ENCODE measurements around the gene PEX3. TPM values are rescaled to one million over a fixed set of nuclear protein-coding genes. Genes with fewer than 3 reads are reported as not detected.

The PEX3 gene
- total RNA-seq, 1 experiment from 2014 or later = 13.5 TPM

GRCh38 chr6:143531720-143532499 lies 81.3 kb downstream of the PEX3 start (continued):
- TF ChIP-seq GTF2I (CRISPR knock-in tag; conservative IDR thresholded peaks at IDR 0.05) = no peak
- TF ChIP-seq, protein P1, sequence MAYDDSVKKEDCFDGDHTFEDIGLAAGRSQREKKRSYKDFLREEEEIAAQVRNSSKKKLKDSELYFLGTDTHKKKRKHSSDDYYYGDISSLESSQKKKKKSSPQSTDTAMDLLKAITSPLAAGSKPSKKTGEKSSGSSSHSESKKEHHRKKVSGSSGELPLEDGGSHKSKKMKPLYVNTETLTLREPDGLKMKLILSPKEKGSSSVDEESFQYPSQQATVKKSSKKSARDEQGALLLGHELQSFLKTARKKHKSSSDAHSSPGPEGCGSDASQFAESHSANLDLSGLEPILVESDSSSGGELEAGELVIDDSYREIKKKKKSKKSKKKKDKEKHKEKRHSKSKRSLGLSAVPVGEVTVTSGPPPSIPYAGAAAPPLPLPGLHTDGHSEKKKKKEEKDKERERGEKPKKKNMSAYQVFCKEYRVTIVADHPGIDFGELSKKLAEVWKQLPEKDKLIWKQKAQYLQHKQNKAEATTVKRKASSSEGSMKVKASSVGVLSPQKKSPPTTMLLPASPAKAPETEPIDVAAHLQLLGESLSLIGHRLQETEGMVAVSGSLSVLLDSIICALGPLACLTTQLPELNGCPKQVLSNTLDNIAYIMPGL (CRISPR knock-in tag; IDR thresholded peaks at IDR 0.05) = no peak
- no peak for TF ChIP-seq FOXJ3 (CRISPR knock-in tag; IDR thresholded peaks at IDR 0.05; ENCODE audit: borderline replicate concordance)
- TF ChIP-seq ZSCAN18 (CRISPR knock-in tag; IDR thresholded peaks at IDR 0.05) = no peak

DNA sequence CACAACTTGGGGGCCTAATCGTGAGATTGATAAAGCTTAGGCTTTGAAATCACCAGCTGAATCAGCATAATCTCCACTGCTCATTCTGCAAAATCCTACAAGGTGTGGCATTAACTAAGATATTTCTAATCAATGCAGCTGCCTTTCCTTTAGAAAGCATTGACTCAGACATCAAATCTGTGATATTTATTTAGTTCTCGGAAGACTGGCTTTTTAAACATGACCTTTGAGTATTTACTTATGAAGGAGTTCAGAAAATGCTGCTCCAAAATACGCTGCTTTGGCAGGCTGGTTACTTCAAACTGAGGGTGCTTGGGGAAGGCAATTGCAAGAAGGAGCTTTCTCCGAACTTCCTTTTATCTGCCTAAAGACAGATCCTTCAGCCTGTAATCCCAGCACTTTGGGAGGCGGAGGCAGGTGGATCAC lies 84.6 kb downstream of the PEX3 start:
- POLR2A ChIA-PET = no interaction called here

DNA sequence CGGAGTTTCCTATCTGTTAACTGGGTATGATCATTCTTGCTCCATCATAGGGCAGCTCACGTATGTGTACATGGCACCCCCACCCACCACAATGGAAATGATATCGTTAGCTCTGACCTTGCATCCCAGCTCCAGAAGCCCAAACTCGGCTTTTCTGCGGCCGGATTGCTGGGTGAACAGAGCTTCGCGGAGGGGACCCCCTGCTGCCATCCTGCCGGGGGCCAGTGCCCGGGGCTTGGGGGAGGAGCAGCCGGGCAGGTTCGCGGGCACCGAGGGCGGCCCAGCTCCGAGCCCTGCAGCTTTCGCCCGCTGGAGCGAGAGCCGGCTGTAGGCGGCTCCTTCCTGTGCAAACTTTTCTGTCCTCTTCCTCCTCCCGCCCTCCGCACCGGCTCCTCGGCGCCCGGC lies 85.9 kb downstream of the PEX3 start:
- ATAC-seq = peak; percentile 44
- Mint-ChIP-seq H3K9me3 (no peaks in the 10 kb centered on the region), H3K27me3 (ENCODE audit: low read depth) (peaks cover 44% of the 10 kb centered on the region), H3K36me3 (no peaks in the 10 kb centered on the region), H3K4me1 (peaks cover 30% of the 10 kb centered on the region), H3K4me3 (peak overlapping the region; percentile 69), H3K27ac (no peak overlapping the region)
- ChIA-PET POLR2A (no interaction called here), CTCF (interaction anchor here (0.7 to 3.3 kb wide), 7 partner anchors 17 to 405 kb away, joined by 3 to 22 read pairs (median 3); partner anchors contain the start of gene LTV1)
- DNase-seq (ENCODE audit: low spot score) = peak; percentile 53
- TF ChIP-seq OVOL2 (CRISPR knock-in tag; IDR thresholded peaks at IDR 0.05; ENCODE audit: borderline replicate concordance) (no peak), ZNF671 (CRISPR knock-in tag; IDR thresholded peaks at IDR 0.05) (no peak), RELA (CRISPR knock-in tag; IDR thresholded peaks at IDR 0.05; ENCODE audit: borderline replicate concordance) (no peak), JUN (CRISPR knock-in tag; IDR thresholded peaks at IDR 0.05) (no peak), NR2C2 (CRISPR knock-in tag; IDR thresholded peaks at IDR 0.05) (no peak), ATF1 (CRISPR knock-in tag; IDR thresholded peaks at IDR 0.05) (no peak), FOXK1 (CRISPR knock-in tag; IDR thresholded peaks at IDR 0.05) (no peak), ERG (CRISPR knock-in tag; IDR thresholded peaks at IDR 0.05) (no peak), ZBTB21 (CRISPR knock-in tag; IDR thresholded peaks at IDR 0.05; ENCODE audit: borderline replicate concordance) (no peak), FOXP1 (CRISPR knock-in tag; IDR thresholded peaks at IDR 0.05; ENCODE audit: borderline replicate concordance) (0 out of 2 replicates have a peak, but pooled peaks have one; percentile 22)
- TF ChIP-seq, protein P2, sequence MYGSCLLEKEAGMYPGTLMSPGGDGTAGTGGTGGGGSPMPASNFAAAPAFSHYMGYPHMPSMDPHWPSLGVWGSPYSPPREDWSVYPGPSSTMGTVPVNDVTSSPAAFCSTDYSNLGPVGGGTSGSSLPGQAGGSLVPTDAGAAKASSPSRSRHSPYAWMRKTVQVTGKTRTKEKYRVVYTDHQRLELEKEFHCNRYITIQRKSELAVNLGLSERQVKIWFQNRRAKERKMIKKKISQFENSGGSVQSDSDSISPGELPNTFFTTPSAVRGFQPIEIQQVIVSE (CRISPR knock-in tag; IDR thresholded peaks at IDR 0.05; ENCODE audit: borderline replicate concordance) = no peak

More for the DNA sequence above, 84.6 kb downstream of the PEX3 start:
- H3K4me1 Mint-ChIP-seq = peaks cover 29% of the 10 kb centered on the region
- no peak for TF ChIP-seq ZNF263 (CRISPR knock-in tag; IDR thresholded peaks at IDR 0.05; ENCODE audit: low read depth)
- TF ChIP-seq FOXP1 (CRISPR knock-in tag; IDR thresholded peaks at IDR 0.05; ENCODE audit: borderline replicate concordance) = no peak
- TF ChIP-seq CBFB (CRISPR knock-in tag; IDR thresholded peaks at IDR 0.05; ENCODE audit: low read depth) = no peak
- TF ChIP-seq, protein P3, sequence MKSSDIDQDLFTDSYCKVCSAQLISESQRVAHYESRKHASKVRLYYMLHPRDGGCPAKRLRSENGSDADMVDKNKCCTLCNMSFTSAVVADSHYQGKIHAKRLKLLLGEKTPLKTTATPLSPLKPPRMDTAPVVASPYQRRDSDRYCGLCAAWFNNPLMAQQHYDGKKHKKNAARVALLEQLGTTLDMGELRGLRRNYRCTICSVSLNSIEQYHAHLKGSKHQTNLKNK (CRISPR knock-in tag; IDR thresholded peaks at IDR 0.05) = no peak
- TF ChIP-seq ZNF512 (CRISPR knock-in tag; IDR thresholded peaks at IDR 0.05; ENCODE audit: borderline replicate concordance) = no peak
- TF ChIP-seq ATF1 (CRISPR knock-in tag; IDR thresholded peaks at IDR 0.05) = no peak
- TF ChIP-seq, protein P4, sequence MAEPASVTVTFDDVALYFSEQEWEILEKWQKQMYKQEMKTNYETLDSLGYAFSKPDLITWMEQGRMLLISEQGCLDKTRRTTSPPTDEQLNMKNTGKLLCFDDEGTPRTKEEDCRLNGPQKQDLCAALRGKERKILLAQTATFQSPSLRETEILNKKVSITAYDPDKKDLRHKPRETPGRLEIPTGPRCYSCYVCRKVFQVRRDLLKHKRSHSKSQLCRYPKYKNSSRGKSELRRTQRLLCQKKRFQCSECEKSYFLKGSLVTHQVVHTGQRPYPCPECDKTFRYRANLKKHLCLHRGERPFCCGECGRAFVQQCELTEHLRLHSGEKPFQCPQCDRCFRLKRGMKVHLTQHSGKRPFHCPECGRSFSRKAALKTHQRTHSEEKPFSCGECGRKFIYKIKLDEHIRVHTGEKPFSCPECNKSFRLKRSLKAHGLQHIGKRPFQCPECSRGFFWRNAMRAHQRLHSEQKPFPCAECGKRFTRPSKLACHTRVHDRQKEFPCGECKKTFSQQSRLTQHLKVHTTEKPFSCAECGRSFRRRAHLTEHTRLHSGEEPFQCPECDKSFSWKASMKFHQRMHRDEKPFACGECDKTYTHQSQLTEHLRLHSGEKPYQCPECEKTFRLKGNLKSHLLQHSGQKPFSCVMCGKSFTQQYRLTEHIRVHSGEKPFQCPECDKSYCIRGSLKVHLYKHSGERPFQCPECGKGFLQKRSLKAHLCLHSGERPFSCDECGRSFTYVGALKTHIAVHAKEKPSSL (CRISPR knock-in tag; conservative IDR thresholded peaks at IDR 0.05) = no peak
- no peak overlapping the region for H3K4me3 Mint-ChIP-seq
- H3K9me3 Mint-ChIP-seq = no peaks in the 10 kb centered on the region
- no peaks in the 10 kb centered on the region for H3K36me3 Mint-ChIP-seq
- no peak overlapping the region for H3K27ac Mint-ChIP-seq
- DNase-seq (ENCODE audit: low spot score) (no peak), ATAC-seq (no peak)
- H3K27me3 Mint-ChIP-seq (ENCODE audit: low read depth) = peaks cover 44% of the 10 kb centered on the region
- CTCF ChIA-PET = interaction anchor here (1.4 to 3.3 kb wide), 2 partner anchors 18 to 22 kb away, joined by 3 to 22 read pairs; no protein-coding TSS in a partner anchor

All from WTC11 (cell line).